Heart left ventricle (tissue), 16 donors: Measurements from ENCODE around the gene COP1. TPM values are rescaled to one million over a fixed set of nuclear protein-coding genes. Genes with fewer than 3 reads are reported as not detected.
"Not testable (repeated sequence)": the region's sequence is repeated elsewhere in the genome, so short reads cannot be mapped to it uniquely, and the experiment has no call there.

Experiments
- ATAC-seq, 4 donors: fragments of 200-7000 bp; cut with Tn5 transposase; one replicate each; pipeline ENCODE4 v1.9.1; 2020 to 2022; ENCODE audit warnings: moderate library complexity in 4 of 4, mild to moderate bottlenecking in 3 of 4, moderate number of reproducible peaks in 1 of 4
- DNase-seq, 5 donors: peaks; one replicate each; pipeline ENCODE4 v3.0.0-alpha.2; 2020
- H3K27ac ChIP-seq, 12 donors: fragments of 200-600 bp; sonication (generic) in 4 of 12; one replicate each; pipeline versions ENCODE4 v1.5.0 to v1.8.0; 2016 to 2022; ENCODE audit warnings: mild to moderate bottlenecking in 2 of 12
- H3K27me3 ChIP-seq, 9 donors: fragments of 200-600 bp; sonication (generic) in 2 of 9; one replicate each; pipeline versions ENCODE4 v1.5.1 to v1.8.0; 2016 to 2022; ENCODE audit warnings: mild to moderate bottlenecking in 3 of 9
- H3K36me3 ChIP-seq, 9 donors: fragments of 200-600 bp; sonication (generic) in 2 of 9; one replicate each; pipeline versions ENCODE4 v1.5.0 to v1.8.0; 2018 to 2022; ENCODE audit warnings: mild to moderate bottlenecking in 2 of 9
- H3K4me1 ChIP-seq, 12 donors: fragments of 200-600 bp; sonication (generic) in 4 of 12; one replicate each; pipeline versions ENCODE4 v1.5.0 to v1.8.0; 2016 to 2022; ENCODE audit warnings: mild to moderate bottlenecking in 3 of 12
- H3K4me3 ChIP-seq, 12 donors: fragments of 200-600 bp; sonication (generic) in 4 of 12; one replicate each; pipeline versions ENCODE4 v1.5.0 to v1.8.0; 2017 to 2022; ENCODE audit warnings: mild to moderate bottlenecking in 9 of 12, moderate library complexity in 4 of 12
- H3K9me3 ChIP-seq, 12 donors: fragments of 200-600 bp; sonication (generic) in 4 of 12; one replicate each; pipeline versions ENCODE4 v1.5.0 to v1.8.0; 2016 to 2022; ENCODE audit warnings: mild to moderate bottlenecking in 1 of 12
- CTCF ChIP-seq, 12 donors: fragments of 200-600 bp; sonication (generic) in 4 of 12; IDR thresholded peaks; one replicate each; pipeline versions ENCODE4 v1.5.0 to v1.8.0; 2018 to 2022; ENCODE audit warnings: antibody characterized with exemption in 12 of 12, mild to moderate bottlenecking in 5 of 12
- POLR2A ChIP-seq, 2 donors: fragments of 450-650 bp; IDR thresholded peaks; one replicate each; pipeline ENCODE4 v1.6.1; 2017; ENCODE audit warnings: antibody characterized with exemption in 2 of 2, mild to moderate bottlenecking in 2 of 2, moderate library complexity in 2 of 2
- WGBS, 4 donors: extraction: QIAGEN DNeasy Blood & Tissue Kit in 2 of 4; methylation state at CpG; one replicate each; pipeline versions ENCODE4 v1.1.5 to v1.1.7; 2013 to 2018; 5-methylcytosine and 5-hydroxymethylcytosine counted together
- intact Hi-C, 10 donors: fragments of 100-400 bp; cut with DNase I; formaldehyde crosslinking; loops; one replicate each; pipeline versions ENCODE4 v1.11.1 to v1.14.2; 2022
- polyA plus RNA-seq, 2 donors: library from polyadenylated mRNA; stranded (reverse); fragments of 200-250 nt; gene quantifications; one replicate each; pipeline ENCODE4 v1.2.3, GENCODE V29; 2013
- total RNA-seq, 9 donors: library from RNA; depleted of rRNA in 2 of 9; stranded (reverse); fragments of >200 nt in 2 of 9; fragmentation: NEBNext Ultra II Directional in 3 of 9; extraction: Animal tissue kit (Norgen Biotek cat#: 25700) in 3 of 9; gene quantifications; one replicate each; pipeline versions ENCODE4 v1.1.0 to v1.2.4, GENCODE V29; 2016 to 2023
- donor health status: ischemic (EF 13 %, LVEDD 7.1; RV severe dilation, severe dysfunction).
- donor health status: healthy with polysubstance abuse.
- donor health status: DM: no; HTN: yes; CAD: no.
- donor health status: DM: no; HTN: no; CAD: no.
- donor health status: ischemic (EF 25% LVEDD 6.9; RV normal size, moderate dysfunction).
- donor health status: ischemic (EF 25% LVEDD 5.7; RV mildly dilated, moderate dysfunction).
- donor health status: healthy.
- donor health status: DM: yes; HTN: yes; CAD: no.
- donor health status: ischemic (EF 35%, LVEDD 5.7; RV mildly dilated, moderate dysfunction).
- donor health status: nonischemic (EF 11% LVEDD 7.7; RV severe dilation, severe dysfunction).
- donor health status: DM: yes; HTN: yes; CAD: no.
- donor health status: PGD.
- donor health status: ischemic (EF 29% LVEDD 5.4; RV normal size, mild dysfunction).
- donor health status: nonischemic (EF 23%, LVEDD 6.1; RV moderate dilation, normal function).

The COP1 gene
- total and polyA plus RNA-seq, 11 donors: 19.9 to 31.7 (median 23.1) TPM

- Histone ChIP-seq H3K27ac (no peak overlapping the region), H3K4me3 (no peak overlapping the region), H3K9me3 (peaks cover 0 to 35% (median 9%) of the 10 kb centered on the region in 12 donors), H3K4me1 (peaks cover 0 to 5% (median 0%) of the 10 kb centered on the region in 12 donors), H3K27me3 (no peaks in the 10 kb centered on the region), H3K36me3 (peaks cover 0 to 84% (median 57%) of the 10 kb centered on the region in 9 donors)
- intact Hi-C loops: no loop called here
- WGBS, 4 donors: 73 to 83% (median 75%) methylated on average over 1 of the region's 1 CpG
- TF ChIP-seq POLR2A (IDR thresholded peaks at IDR 0.05) (no peak), CTCF (IDR thresholded peaks at IDR 0.05) (no peak)
- ATAC-seq: no peak
- no peak for DNase-seq
These were observed 222.3 kb downstream of the COP1 start for GRCh38 chr1:175984813-175985212.

GRCh38 chr1:175984057-175984812 is 222.9 kb downstream of the COP1 start:
- Histone ChIP-seq H3K4me3 (no peak overlapping the region), H3K9me3 (peaks cover 0 to 35% (median 9%) of the 10 kb centered on the region in 12 donors), H3K4me1 (peaks cover 0 to 7% (median under 1%) of the 10 kb centered on the region in 12 donors), H3K27me3 (no peaks in the 10 kb centered on the region), H3K36me3 (peaks cover 0 to 81% (median 57%) of the 10 kb centered on the region in 9 donors), H3K27ac (no peak overlapping the region)
- intact Hi-C loops: no loop called here
- no peak for ATAC-seq
- TF ChIP-seq CTCF (IDR thresholded peaks at IDR 0.05) (no peak), POLR2A (IDR thresholded peaks at IDR 0.05) (no peak)
- DNase-seq: no peak
- WGBS, 4 donors: 97 to 98% (median 98%) methylated on average over 10 to 12 of the region's 12 CpGs

GRCh38 chr1:175983363-175983762 is 223.7 kb downstream of the COP1 start:
- intact Hi-C loops, H3K4me3 ChIP-seq, ATAC-seq, H3K27ac ChIP-seq, H3K27me3 ChIP-seq, DNase-seq: not testable (repeated sequence)
- 97 to 100% (median 100%) methylated on average over 2 of the region's 2 CpGs for WGBS, 4 donors
- peaks cover 0 to 72% (median 52%) of the 10 kb centered on the region in 9 donors for H3K36me3 ChIP-seq
- peaks cover 0 to 35% (median 9%) of the 10 kb centered on the region in 12 donors for H3K9me3 ChIP-seq
- H3K4me1 ChIP-seq: peaks cover 0 to 14% (median 2%) of the 10 kb centered on the region in 12 donors

GRCh38 chr1:175981128-175981527 is 226.0 kb downstream of the COP1 start:
- no peak overlapping the region for H3K27ac ChIP-seq
- no peak for ATAC-seq
- peaks cover 0 to 57% (median 30%) of the 10 kb centered on the region in 9 donors for H3K36me3 ChIP-seq
- no peak for TF ChIP-seq POLR2A (IDR thresholded peaks at IDR 0.05)
- TF ChIP-seq CTCF (IDR thresholded peaks at IDR 0.05): no peak
- no peaks in the 10 kb centered on the region for H3K27me3 ChIP-seq
- H3K9me3 ChIP-seq: peaks cover 0 to 35% (median 9%) of the 10 kb centered on the region in 12 donors
- no peak for DNase-seq
- H3K4me3 ChIP-seq: no peak overlapping the region
- peaks cover 0 to 21% (median 2%) of the 10 kb centered on the region in 12 donors for H3K4me1 ChIP-seq
- intact Hi-C loops: no loop called here
